Fibroblast of skin of left quadriceps (primary cell): ENCODE data around the gene GRID1.

Source experiments
- DNase-seq, 2 experiments: peaks; one replicate each; pipeline ENCODE4 v3.0.0-alpha.2; 2013; ENCODE audit warnings: low read depth in 2 of 2

Gene GRID1

GRCh38 chr10:86144301-86144700 lies 222.3 kb downstream of the GRID1 start:
- DNase-seq = no peak

GRCh38 chr10:86141896-86142295 lies 224.7 kb downstream of the GRID1 start:
- no peak for DNase-seq

GRCh38 chr10:86139066-86139657 lies 227.4 kb downstream of the GRID1 start:
- no peak for DNase-seq

GRCh38 chr10:86138551-86139065 lies 228.0 kb downstream of the GRID1 start:
- no peak for DNase-seq

GRCh38 chr10:86137561-86137960 lies 229.0 kb downstream of the GRID1 start:
- DNase-seq = no peak

GRCh38 chr10:86136934-86137333 lies 229.7 kb downstream of the GRID1 start:
- no peak for DNase-seq

- no peak for DNase-seq
These were observed 231.4 kb downstream of the GRID1 start for GRCh38 chr10:86135191-86135590.

GRCh38 chr10:86130737-86131475 lies 235.7 kb downstream of the GRID1 start:
- DNase-seq = no peak

- no peak for DNase-seq
These were observed 236.6 kb downstream of the GRID1 start for GRCh38 chr10:86130041-86130440.

GRCh38 chr10:86128360-86128759 lies 238.2 kb downstream of the GRID1 start:
- no peak for DNase-seq

GRCh38 chr10:86127274-86127819 lies 239.2 kb downstream of the GRID1 start:
- no peak for DNase-seq

- no peak for DNase-seq
These were observed 241.9 kb downstream of the GRID1 start for GRCh38 chr10:86124734-86125133.

- DNase-seq = no peak
These were observed 242.9 kb downstream of the GRID1 start for GRCh38 chr10:86123715-86124114.

- DNase-seq = no peak
These were observed 243.3 kb downstream of the GRID1 start for GRCh38 chr10:86123304-86123703.

GRCh38 chr10:86122646-86123045 lies 243.9 kb downstream of the GRID1 start:
- no peak for DNase-seq

GRCh38 chr10:86121200-86121599 lies 245.4 kb downstream of the GRID1 start:
- DNase-seq = no peak

- DNase-seq = no peak
These were observed 249.5 kb downstream of the GRID1 start for GRCh38 chr10:86117051-86117450.

- DNase-seq = no peak
These were observed 252.6 kb downstream of the GRID1 start for GRCh38 chr10:86113983-86114382.

GRCh38 chr10:86113501-86113900 lies 253.1 kb downstream of the GRID1 start:
- no peak for DNase-seq

GRCh38 chr10:86113044-86113443 lies 253.6 kb downstream of the GRID1 start:
- no peak for DNase-seq

GRCh38 chr10:86111902-86112545 lies 254.6 kb downstream of the GRID1 start:
- DNase-seq = no peak

GRCh38 chr10:86110156-86110786 lies 256.3 kb downstream of the GRID1 start:
- DNase-seq = no peak
